GM21515 (cell line): Measurements from ENCODE around the gene ARMC2.
"Not testable (repeated sequence)": the region's sequence is repeated elsewhere in the genome, so short reads cannot be mapped to it uniquely, and the experiment has no call there.

Source experiments
- ATAC-seq: cut with Tn5 transposase; IDR thresholded peaks from one replicate; pipeline ENCODE4 v1.9.1; 2021; ENCODE audit not compliant: unreplicated experiment

The ARMC2 gene

GRCh38 chr6:108835218-108835850, 12.9 kb upstream of the ARMC2 start:
- peak; percentile 92 for ATAC-seq

GRCh38 chr6:108836061-108836460, 12.2 kb upstream of the ARMC2 start:
- no peak for ATAC-seq

- no peak for ATAC-seq
These were observed 10.8 kb upstream of the ARMC2 start for GRCh38 chr6:108837236-108837971.

- no peak for ATAC-seq
These were observed 10.0 kb upstream of the ARMC2 start for GRCh38 chr6:108838101-108838717.

GRCh38 chr6:108839083-108839642, 9.1 kb upstream of the ARMC2 start:
- no peak for ATAC-seq

GRCh38 chr6:108840919-108841318, 7.3 kb upstream of the ARMC2 start:
- ATAC-seq: no peak

- ATAC-seq: no peak
These were observed 6.8 kb upstream of the ARMC2 start for GRCh38 chr6:108841377-108841855.

- no peak for ATAC-seq
These were observed 4.1 kb upstream of the ARMC2 start for GRCh38 chr6:108844135-108844534.

GRCh38 chr6:108845145-108845544, 3.1 kb upstream of the ARMC2 start:
- no peak for ATAC-seq

GRCh38 chr6:108846101-108846500, 2.1 kb upstream of the ARMC2 start:
- ATAC-seq: no peak

GRCh38 chr6:108846628-108847027, 1.6 kb upstream of the ARMC2 start:
- ATAC-seq: no peak

- ATAC-seq: no peak
These were observed 495 bp upstream of the ARMC2 start for GRCh38 chr6:108847738-108848115.

- no peak for ATAC-seq
These were observed 2.6 kb downstream of the ARMC2 start for GRCh38 chr6:108850669-108851465.

- no peak for ATAC-seq
These were observed 3.5 kb downstream of the ARMC2 start for GRCh38 chr6:108851756-108852155.

GRCh38 chr6:108853077-108853476, 4.9 kb downstream of the ARMC2 start:
- no peak for ATAC-seq

GRCh38 chr6:108862479-108863191, 14.4 kb downstream of the ARMC2 start:
- ATAC-seq: no peak

GRCh38 chr6:108865751-108866286, 17.6 kb downstream of the ARMC2 start:
- ATAC-seq: not testable (repeated sequence)

- no peak for ATAC-seq
These were observed 18.6 kb downstream of the ARMC2 start for GRCh38 chr6:108866798-108867197.

- ATAC-seq: no peak
These were observed 20.4 kb downstream of the ARMC2 start for GRCh38 chr6:108868647-108869046.

GRCh38 chr6:108869876-108870275, 21.7 kb downstream of the ARMC2 start:
- no peak for ATAC-seq
